ENCODE measurements around the gene SOX4.

- TF ChIP-seq, protein P1, sequence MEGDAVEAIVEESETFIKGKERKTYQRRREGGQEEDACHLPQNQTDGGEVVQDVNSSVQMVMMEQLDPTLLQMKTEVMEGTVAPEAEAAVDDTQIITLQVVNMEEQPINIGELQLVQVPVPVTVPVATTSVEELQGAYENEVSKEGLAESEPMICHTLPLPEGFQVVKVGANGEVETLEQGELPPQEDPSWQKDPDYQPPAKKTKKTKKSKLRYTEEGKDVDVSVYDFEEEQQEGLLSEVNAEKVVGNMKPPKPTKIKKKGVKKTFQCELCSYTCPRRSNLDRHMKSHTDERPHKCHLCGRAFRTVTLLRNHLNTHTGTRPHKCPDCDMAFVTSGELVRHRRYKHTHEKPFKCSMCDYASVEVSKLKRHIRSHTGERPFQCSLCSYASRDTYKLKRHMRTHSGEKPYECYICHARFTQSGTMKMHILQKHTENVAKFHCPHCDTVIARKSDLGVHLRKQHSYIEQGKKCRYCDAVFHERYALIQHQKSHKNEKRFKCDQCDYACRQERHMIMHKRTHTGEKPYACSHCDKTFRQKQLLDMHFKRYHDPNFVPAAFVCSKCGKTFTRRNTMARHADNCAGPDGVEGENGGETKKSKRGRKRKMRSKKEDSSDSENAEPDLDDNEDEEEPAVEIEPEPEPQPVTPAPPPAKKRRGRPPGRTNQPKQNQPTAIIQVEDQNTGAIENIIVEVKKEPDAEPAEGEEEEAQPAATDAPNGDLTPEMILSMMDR (IDR thresholded peaks at IDR 0.05) = no peak
- TF ChIP-seq POLR2A (IDR thresholded peaks at IDR 0.05) = no peak
These were observed 15.0 kb upstream of the SOX4 start for GRCh38 chr6:21578523-21578922.

All from breast epithelium (tissue), 3 donors.